Measurements from ENCODE around the gene GMDS.
"Not testable (repeated sequence)": the region's sequence is repeated elsewhere in the genome, so short reads cannot be mapped to it uniquely, and the experiment has no call there.

GMDS gene

DNA sequence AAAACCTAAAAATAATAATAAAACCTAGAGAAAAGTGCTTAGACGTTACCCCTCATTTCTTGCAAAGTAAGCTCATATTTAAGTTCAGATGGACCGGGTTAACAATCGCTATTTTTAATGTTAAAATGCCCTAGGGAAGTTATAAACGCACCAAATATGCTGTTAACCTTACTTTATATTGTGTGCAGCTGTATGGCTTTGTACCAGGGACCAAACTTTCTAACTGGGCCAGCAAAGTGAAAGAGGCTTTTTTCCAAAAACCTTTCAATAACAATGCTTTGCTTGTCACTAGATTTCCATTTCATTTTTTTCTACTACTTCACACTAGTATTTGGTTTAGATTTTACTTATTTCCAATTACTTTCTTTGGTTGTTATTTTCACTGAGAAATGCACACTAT lies 387.2 kb downstream of the GMDS start:
- no peak for DNase-seq (ENCODE audit: low spot score)

DNA sequence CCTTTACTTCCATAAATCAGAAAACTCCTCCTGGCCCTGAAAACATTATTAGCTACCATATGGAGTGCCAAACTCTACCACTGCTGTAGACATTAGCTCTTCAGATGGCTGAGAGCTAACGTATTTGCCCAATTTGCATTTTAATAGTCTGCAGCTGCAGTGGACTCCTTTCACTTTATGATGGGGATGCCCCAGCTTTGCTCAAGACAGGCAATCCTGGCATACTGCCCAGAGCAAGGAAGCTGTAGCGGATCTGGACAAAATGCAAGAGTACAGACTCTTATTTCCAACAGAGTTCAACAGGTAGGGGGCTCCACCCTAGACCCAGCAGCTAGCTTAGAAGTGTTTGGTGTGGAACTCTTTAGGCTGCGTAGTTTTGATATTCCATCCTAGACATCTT lies 389.0 kb downstream of the GMDS start:
- no peak for DNase-seq (ENCODE audit: low spot score)

DNA sequence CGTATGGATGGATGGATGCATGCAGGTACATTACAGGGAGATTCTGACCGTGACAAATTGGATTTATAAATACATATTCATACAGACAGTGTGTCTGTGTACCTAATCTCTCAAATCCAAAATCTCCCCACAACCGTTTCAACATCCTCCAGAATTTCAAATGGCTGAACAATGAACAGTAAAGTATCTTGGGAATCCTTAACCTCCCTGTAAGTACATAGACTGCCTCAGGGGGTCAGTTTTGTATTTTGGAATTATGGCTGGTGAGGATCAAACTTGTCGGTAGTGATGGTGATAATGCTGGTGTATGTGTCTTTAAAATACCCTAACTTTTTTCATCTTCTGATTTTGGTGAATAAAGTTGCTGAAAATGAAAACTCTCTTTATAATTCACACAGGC lies 389.5 kb downstream of the GMDS start:
- peak; percentile 2 for DNase-seq (ENCODE audit: low spot score)

DNA sequence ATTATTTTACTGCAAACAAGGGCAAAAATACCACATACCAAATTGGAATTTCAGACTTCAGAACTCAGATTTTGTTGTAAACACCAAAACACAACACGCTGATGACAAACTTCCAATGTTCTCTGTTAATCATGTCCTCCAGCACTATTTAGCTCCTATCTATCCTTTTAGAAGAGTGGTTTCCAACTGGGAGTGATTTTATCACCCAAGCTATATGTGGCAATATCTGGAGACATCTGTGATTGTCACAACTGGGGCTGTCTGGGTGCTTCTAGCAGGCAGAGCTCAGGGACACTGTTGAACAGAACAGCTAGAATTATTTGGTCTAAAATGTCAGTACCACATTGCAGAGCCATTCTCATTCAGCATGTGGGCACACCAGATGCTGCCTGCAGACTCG lies 391.1 kb downstream of the GMDS start:
- no peak for DNase-seq (ENCODE audit: low spot score)

GRCh38 chr6:1853761-1854160 lies 391.6 kb downstream of the GMDS start:
- DNase-seq (ENCODE audit: low spot score): no peak

- no peak for DNase-seq (ENCODE audit: low spot score)
Observed at GRCh38 chr6:1851681-1852456, 393.5 kb downstream of the GMDS start.

DNA sequence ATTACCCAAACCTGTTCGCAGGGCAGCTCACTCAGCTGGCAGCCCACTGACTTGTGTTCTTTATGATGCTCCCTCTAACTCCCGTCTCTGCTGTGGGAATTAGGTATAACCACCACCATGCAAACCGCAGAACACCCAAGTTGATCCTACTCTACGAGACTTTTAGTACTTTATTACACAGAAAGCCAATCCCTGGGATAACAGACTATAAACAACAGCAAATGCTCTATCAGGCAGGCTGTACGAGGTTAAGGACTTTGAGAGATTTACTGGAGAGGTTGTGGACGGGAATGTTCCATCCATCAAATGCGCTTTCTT lies 394.6 kb downstream of the GMDS start:
- DNase-seq (ENCODE audit: low spot score): no peak

DNA sequence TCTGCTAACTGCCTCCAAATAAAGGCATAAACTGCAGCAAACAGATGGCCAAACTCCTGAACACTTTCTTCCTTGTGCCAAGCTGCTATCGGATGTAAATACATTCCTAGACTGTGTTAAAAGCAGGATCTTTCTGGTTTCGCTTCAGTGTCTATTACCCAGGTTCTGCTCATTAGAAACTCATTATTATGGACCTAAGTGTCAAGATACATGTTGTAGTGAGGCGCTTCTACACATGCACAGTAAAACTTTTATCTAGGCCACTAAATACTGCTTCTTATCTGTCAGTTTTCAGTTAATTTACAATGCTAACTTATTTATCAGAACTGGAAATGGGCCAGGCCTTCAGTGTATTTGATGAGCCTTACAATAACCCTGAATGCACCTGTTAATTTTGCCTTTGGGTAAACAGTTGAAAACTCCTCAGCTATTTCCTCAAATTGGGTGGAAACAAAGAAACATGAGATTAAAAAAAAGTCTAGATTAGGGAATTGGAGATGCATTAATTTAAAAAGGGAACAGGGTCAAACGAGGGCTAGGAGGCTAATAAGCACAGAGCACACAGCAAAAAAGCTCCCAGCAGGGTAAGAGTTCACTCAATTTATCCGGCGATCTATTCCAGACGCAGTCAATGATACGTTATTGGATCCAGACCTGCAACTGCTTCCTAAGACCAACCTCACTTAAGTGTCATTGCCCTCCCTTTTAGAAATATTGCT lies 395.1 kb downstream of the GMDS start:
- DNase-seq (ENCODE audit: low spot score): no peak

GRCh38 chr6:1849691-1850090 lies 395.7 kb downstream of the GMDS start:
- no peak for DNase-seq (ENCODE audit: low spot score)

- DNase-seq (ENCODE audit: low spot score): no peak
Observed at GRCh38 chr6:1848752-1849151, 396.7 kb downstream of the GMDS start.

GRCh38 chr6:1846611-1847010 lies 398.8 kb downstream of the GMDS start:
- no peak for DNase-seq (ENCODE audit: low spot score)

DNA sequence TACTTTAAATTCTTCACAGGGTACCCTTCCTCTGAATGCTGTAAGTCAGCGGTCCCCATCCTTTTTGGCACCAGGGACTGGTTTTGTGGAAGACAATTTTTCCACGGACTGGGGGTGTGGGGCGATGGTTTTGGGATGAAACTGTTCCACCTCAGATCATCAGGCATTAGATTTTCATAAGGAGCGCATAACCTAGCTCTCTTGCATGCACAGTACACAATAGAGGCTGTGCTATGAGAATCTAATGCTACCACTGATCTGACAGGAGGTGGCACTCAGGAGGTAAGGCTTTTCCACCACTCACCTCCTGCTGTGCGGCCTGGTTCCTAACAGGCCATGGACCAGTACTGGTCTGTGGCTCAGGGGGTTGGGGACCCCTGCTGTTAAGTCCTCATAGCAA lies 399.9 kb downstream of the GMDS start:
- DNase-seq (ENCODE audit: low spot score): not testable (repeated sequence)

- DNase-seq (ENCODE audit: low spot score): no peak
Observed at GRCh38 chr6:1842334-1842733, 403.1 kb downstream of the GMDS start.

DNA sequence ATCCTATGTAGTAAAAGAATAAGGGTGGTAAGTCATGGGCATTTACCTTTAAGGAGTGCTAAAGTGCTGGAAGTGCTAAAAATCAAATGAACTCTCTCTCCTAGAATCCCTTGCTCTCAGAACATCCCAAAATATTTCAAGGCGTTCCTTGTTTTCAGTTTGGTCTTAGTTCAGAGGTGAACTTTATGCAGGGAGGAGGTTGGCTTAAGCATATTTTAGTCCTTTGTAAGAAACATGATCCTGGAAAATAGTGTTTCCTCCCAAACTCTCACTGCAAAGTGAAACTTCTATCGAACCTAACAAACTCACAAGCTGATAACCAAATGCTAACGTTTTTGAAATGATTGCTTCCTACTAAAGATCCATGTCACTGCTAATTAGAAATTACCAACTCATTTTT lies 404.3 kb downstream of the GMDS start:
- DNase-seq (ENCODE audit: low spot score): no peak

DNA sequence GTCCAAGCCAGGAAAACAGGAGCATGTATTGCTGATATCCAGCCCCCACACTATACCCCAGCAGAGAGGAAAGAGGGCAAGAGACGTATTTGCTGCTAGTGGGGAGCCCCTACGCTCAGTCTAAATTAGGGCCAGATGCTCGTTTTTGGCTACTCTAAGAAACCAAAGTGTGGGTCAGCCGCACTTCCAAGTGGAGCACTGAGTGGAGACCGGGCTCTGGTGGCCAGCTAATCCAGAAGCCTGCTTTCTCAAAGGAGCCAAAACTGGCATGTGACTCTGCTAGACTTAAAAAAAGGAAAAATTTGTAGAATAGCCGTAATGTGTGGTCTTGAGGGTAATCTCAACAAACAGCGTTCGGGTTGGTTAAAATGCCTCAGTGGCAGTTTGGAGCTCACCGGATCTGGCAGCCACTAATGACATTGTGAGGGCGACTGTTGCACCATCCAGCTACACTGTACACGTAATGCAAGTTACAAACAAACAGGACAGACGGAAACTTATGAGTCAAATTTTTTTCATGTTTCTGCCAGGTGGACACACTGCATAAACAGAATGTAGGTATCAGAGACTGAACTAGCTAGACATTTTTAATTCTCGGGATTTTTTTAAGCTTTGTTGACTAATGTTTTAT lies 404.8 kb downstream of the GMDS start:
- DNase-seq (ENCODE audit: low spot score): no peak

GRCh38 chr6:1839361-1839760 lies 406.0 kb downstream of the GMDS start:
- no peak for DNase-seq (ENCODE audit: low spot score)

GRCh38 chr6:1838604-1839213 lies 406.7 kb downstream of the GMDS start:
- no peak for DNase-seq (ENCODE audit: low spot score)

- DNase-seq (ENCODE audit: low spot score): no peak
Observed at GRCh38 chr6:1837826-1838225, 407.6 kb downstream of the GMDS start.

- DNase-seq (ENCODE audit: low spot score): no peak
Observed at GRCh38 chr6:1836690-1837089, 408.7 kb downstream of the GMDS start.

- no peak for DNase-seq (ENCODE audit: low spot score)
Observed at GRCh38 chr6:1834646-1835516, 410.5 kb downstream of the GMDS start.

- DNase-seq (ENCODE audit: low spot score): no peak
Observed at GRCh38 chr6:1834207-1834606, 411.2 kb downstream of the GMDS start.
